H1 (cell line): Measurements from ENCODE around the gene DNAAF5.

Experiments used
- ASH2L ChIP-seq: fragments of 200-600, 300-600 bp; sonication (generic); IDR thresholded peaks from one replicate; pipeline ENCODE4 v1.7.1; 2017; ENCODE audit warnings: low read length
- CTCF ChIP-seq, 3 experiments: IDR thresholded peaks; 1 replicate in 2 of 3; 2 replicates in 1 of 3; pipeline versions ENCODE4 v1.5.1 to v1.6.1; 2011; ENCODE audit warnings: low read length in 3 of 3, mild to moderate bottlenecking in 3 of 3, inconsistent platforms in 2 of 3, low read depth in 1 of 3, moderate library complexity in 1 of 3; ENCODE audit not compliant: insufficient read depth in 1 of 3; ENCODE audit errors: control extremely low read depth in 1 of 3
- EP300 ChIP-seq, 2 experiments: IDR thresholded peaks; 1 replicate in 1 of 2; 2 replicates in 1 of 2; pipeline ENCODE4 v1.6.1; 2011 to 2012; ENCODE audit warnings: low read depth in 2 of 2, low read length in 2 of 2, mild to moderate bottlenecking in 2 of 2, borderline replicate concordance in 1 of 2, inconsistent platforms in 1 of 2, moderate library complexity in 1 of 2
- EZH2 ChIP-seq: fragments of 200-600 bp; sonication (generic); IDR thresholded peaks from 2 replicates; pipeline ENCODE4 v1.7.1; 2012; ENCODE audit warnings: low read depth, mild to moderate bottlenecking, moderate library complexity, low read length, inconsistent platforms; ENCODE audit not compliant: severe bottlenecking
- JUND ChIP-seq: IDR thresholded peaks from 2 replicates; pipeline ENCODE4 v1.6.1; 2011; ENCODE audit warnings: mild to moderate bottlenecking, improper control_type of control experiment, low read length
- POLR2A ChIP-seq, 2 experiments: IDR thresholded peaks; 1 replicate in 1 of 2; 2 replicates in 1 of 2; pipeline ENCODE4 v1.6.1; 2011; ENCODE audit warnings: low read depth in 2 of 2, low read length in 2 of 2, mild to moderate bottlenecking in 2 of 2; ENCODE audit errors: control extremely low read depth in 1 of 2
- POLR2AphosphoS5 ChIP-seq: IDR thresholded peaks from 2 replicates; pipeline ENCODE4 v1.6.1; 2011; ENCODE audit warnings: low read depth, low read length
- SRF ChIP-seq: IDR thresholded peaks from 2 replicates; pipeline ENCODE4 v1.6.1; 2011; ENCODE audit warnings: mild to moderate bottlenecking, low read depth, low read length, moderate library complexity
- TCF12 ChIP-seq: IDR thresholded peaks from 2 replicates; pipeline ENCODE4 v1.6.1; 2011; ENCODE audit warnings: low read depth, mild to moderate bottlenecking, low read length

- TF ChIP-seq CTCF (IDR thresholded peaks at IDR 0.05; ENCODE audit: control extremely low read depth in 1 of 3, insufficient read depth in 1 of 3, low read depth in 1 of 3, low read length in 3 of 3) (no peak), EZH2 (no peak), SRF (no peak), POLR2AphosphoS5 (no peak), JUND (no peak), POLR2A (IDR thresholded peaks at IDR 0.05; ENCODE audit: control extremely low read depth in 1 of 2, low read depth in 2 of 2, low read length in 2 of 2) (no peak), EP300 (IDR thresholded peaks at IDR 0.05; ENCODE audit: borderline replicate concordance in 1 of 2, low read depth in 2 of 2, low read length in 2 of 2) (no peak), TCF12 (no peak), ASH2L (no peak)
These were observed 107.2 kb downstream of the DNAAF5 start for GRCh38 chr7:833601-834258.
